NT2/D1 (cell line): ENCODE results near the gene EPB41L1.

Experiments
- SUZ12 ChIP-seq: IDR thresholded peaks from 2 replicates; pipeline ENCODE4 v1.6.1; 2011; ENCODE audit not compliant: insufficient read length, insufficient read depth; ENCODE audit errors: extremely low read depth
- YY1 ChIP-seq: IDR thresholded peaks from 2 replicates; pipeline ENCODE4 v1.6.1; 2011; ENCODE audit not compliant: insufficient read length, insufficient read depth
- ZNF274 ChIP-seq: IDR thresholded peaks from 2 replicates; pipeline ENCODE4 v1.6.1; 2011; ENCODE audit warnings: mild to moderate bottlenecking, low read depth, low read length

DNA sequence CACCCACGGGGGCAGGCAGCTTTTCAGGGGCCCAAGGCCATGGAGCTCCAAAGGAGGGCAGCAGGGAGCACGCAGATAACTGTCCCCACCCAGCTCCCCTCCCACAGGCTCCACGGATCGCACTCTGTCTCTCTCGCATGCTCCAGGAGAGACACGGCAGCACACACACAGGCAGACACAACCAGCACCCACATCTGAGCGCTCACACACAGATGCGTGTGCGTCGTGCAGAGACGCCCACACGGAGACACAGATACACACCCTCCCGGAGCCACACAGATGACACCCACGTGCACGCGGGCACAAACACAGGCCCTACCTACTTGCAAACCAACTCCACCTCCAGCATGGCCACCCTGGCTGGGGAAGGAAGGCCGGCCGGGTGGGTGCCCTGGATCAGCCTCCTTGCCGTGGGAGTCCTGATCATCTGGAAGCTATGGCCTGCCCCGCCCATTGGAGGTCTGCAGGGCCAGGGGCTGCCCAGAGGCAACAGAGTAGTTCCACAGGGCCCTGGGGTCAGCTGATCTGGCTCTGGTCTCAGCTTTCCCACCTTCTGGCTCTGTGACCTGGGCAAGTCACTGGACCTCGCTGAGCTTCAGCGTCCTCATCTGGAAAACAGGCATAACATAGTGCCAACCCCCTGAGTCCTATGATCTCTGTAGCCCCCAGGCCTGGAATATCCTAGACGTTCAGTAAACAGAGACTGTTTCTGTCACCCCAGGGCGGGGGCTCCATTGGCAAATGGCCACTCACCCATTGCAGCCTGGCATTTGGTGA, 113.3 kb downstream of the EPB41L1 start:
- TF ChIP-seq ZNF274 (no peak), SUZ12 (no peak), YY1 (no peak)
